Neural progenitor cell (in vitro differentiated cells): ENCODE results near the gene MAT2A. TPM values are rescaled to one million over a fixed set of nuclear protein-coding genes. Genes with fewer than 3 reads are reported as not detected.

Experiments
- DNase-seq: peaks from one replicate; pipeline ENCODE4 v3.0.0-alpha.2; 2016; ENCODE audit warnings: low spot score
- H2AFZ ChIP-seq: fragments of 200-600 bp; sonication (generic); replicated peaks from 2 replicates; pipeline ENCODE4 v1.6.1; 2016; ENCODE audit warnings: antibody characterized with exemption
- H3F3A ChIP-seq: fragments of 200-600 bp; sonication (generic); 2 replicates; pipeline ENCODE4 v1.6.1; 2016; ENCODE audit warnings: antibody characterized with exemption, low read depth
- H3K27ac ChIP-seq: fragments of 200-600 bp; sonication (generic); 2 replicates; pipeline ENCODE4 v1.5.1; 2016; ENCODE audit warnings: mild to moderate bottlenecking
- H3K27me3 ChIP-seq: fragments of 200-600 bp; sonication (generic); 2 replicates; pipeline ENCODE4 v1.6.1; 2016; ENCODE audit warnings: mild to moderate bottlenecking, moderate library complexity
- H3K36me3 ChIP-seq: fragments of 200-600 bp; sonication (generic); 2 replicates; pipeline ENCODE4 v1.5.1; 2016
- H3K4me1 ChIP-seq: fragments of 200-600 bp; sonication (generic); 2 replicates; pipeline ENCODE4 v1.6.1; 2016; ENCODE audit warnings: mixed run types
- H3K4me2 ChIP-seq: fragments of 200-600 bp; sonication (generic); 2 replicates; pipeline ENCODE4 v1.6.1; 2016
- H3K4me3 ChIP-seq: fragments of 200-600 bp; sonication (generic); 2 replicates; pipeline ENCODE4 v1.5.1; 2016
- H3K79me2 ChIP-seq: fragments of 200-600 bp; sonication (generic); 2 replicates; pipeline ENCODE4 v1.6.1; 2016; ENCODE audit warnings: low read depth
- H3K9ac ChIP-seq: fragments of 200-600 bp; sonication (generic); 2 replicates; pipeline ENCODE4 v1.6.1; 2016
- H3K9me3 ChIP-seq: fragments of 200-600 bp; sonication (generic); 2 replicates; pipeline ENCODE4 v1.5.1; 2016; ENCODE audit warnings: low read depth
- H4K20me1 ChIP-seq: fragments of 200-600 bp; sonication (generic); 2 replicates; pipeline ENCODE4 v1.6.1; 2016; ENCODE audit warnings: low read depth
- H3K27ac Mint-ChIP-seq: 3 replicates; pipeline ENCODE4 v1.8.0; 2021; ENCODE audit warnings: mixed read lengths
- H3K27me3 Mint-ChIP-seq: 2 replicates; pipeline ENCODE4 v1.8.0; 2022; ENCODE audit warnings: low read depth, mild to moderate bottlenecking, inconsistent platforms, moderate library complexity, mixed read lengths; ENCODE audit not compliant: insufficient read depth
- H3K36me3 Mint-ChIP-seq: 3 replicates; pipeline ENCODE4 v1.8.0; 2021; ENCODE audit warnings: mixed read lengths
- H3K4me1 Mint-ChIP-seq: 3 replicates; pipeline ENCODE4 v1.8.0; 2021; ENCODE audit warnings: mixed read lengths
- H3K4me3 Mint-ChIP-seq: 3 replicates; pipeline ENCODE4 v1.8.0; 2021; ENCODE audit warnings: mild to moderate bottlenecking, moderate library complexity, mixed read lengths
- H3K9me3 Mint-ChIP-seq: 3 replicates; pipeline ENCODE4 v1.8.0; 2020; ENCODE audit warnings: mixed read lengths
- CTCF ChIP-seq: fragments of 200-600 bp; sonication (generic); IDR thresholded peaks from 2 replicates; pipeline ENCODE4 v1.5.1; 2017; ENCODE audit warnings: antibody characterized with exemption, mild to moderate bottlenecking
- EZH2 ChIP-seq: fragments of 200-600 bp; sonication (generic); IDR thresholded peaks from 2 replicates; pipeline ENCODE4 v1.6.1; 2017; ENCODE audit warnings: antibody characterized with exemption, mild to moderate bottlenecking, moderate library complexity
- EZH2phosphoT487 ChIP-seq: fragments of 200-600 bp; sonication (generic); IDR thresholded peaks from 2 replicates; pipeline ENCODE4 v1.6.1; 2017; ENCODE audit warnings: antibody characterized with exemption
- total RNA-seq: library from RNA; depleted of rRNA; stranded (reverse); fragments of >200 nt; gene quantifications from 2 replicates; pipeline ENCODE4 v1.2.3, GENCODE V29; 2015; ENCODE audit warnings: low replicate concordance

MAT2A gene
- total RNA-seq, 1 donor from 2014 or later = 221 TPM

GRCh38 chr2:85582492-85582891, 43.5 kb downstream of the MAT2A start:
- Mint-ChIP-seq H3K4me1 (peaks cover 51% of the 10 kb centered on the region), H3K36me3 (peaks cover 2% of the 10 kb centered on the region), H3K27ac (no peak overlapping the region), H3K27me3 (peaks cover 5% of the 10 kb centered on the region), H3K9me3 (no peaks in the 10 kb centered on the region), H3K4me3 (no peak overlapping the region)
- Histone ChIP-seq H3K36me3 (no peaks in the 10 kb centered on the region), H3K9me3 (no peaks in the 10 kb centered on the region), H3K9ac (no peak overlapping the region), H3K27ac (no peak overlapping the region), H3K4me3 (no peak overlapping the region), H3F3A (no peaks in the 10 kb centered on the region), H3K79me2 (no peaks in the 10 kb centered on the region), H3K4me2 (no peak overlapping the region), H3K27me3 (peaks cover 98% of the 10 kb centered on the region), H4K20me1 (no peaks in the 10 kb centered on the region), H2AFZ (no peak overlapping the region), H3K4me1 (peaks cover 22% of the 10 kb centered on the region)
- no peak for TF ChIP-seq CTCF
- no peak for TF ChIP-seq EZH2phosphoT487
- TF ChIP-seq EZH2 = no peak
- no peak for DNase-seq

GRCh38 chr2:85583667-85584353, 44.8 kb downstream of the MAT2A start:
- H3K27ac ChIP-seq = no peak overlapping the region
- peak overlapping the region; percentile 74 for H3K4me2 ChIP-seq
- H2AFZ ChIP-seq = no peak overlapping the region
- DNase-seq = no peak
- Mint-ChIP-seq H3K36me3 (peaks cover 2% of the 10 kb centered on the region), H3K4me1 (peaks cover 48% of the 10 kb centered on the region), H3K9me3 (no peaks in the 10 kb centered on the region), H3K4me3 (no peak overlapping the region), H3K27ac (peak overlapping the region; percentile 53), H3K27me3 (peaks cover 5% of the 10 kb centered on the region)
- H4K20me1 ChIP-seq = no peaks in the 10 kb centered on the region
- H3K4me1 ChIP-seq = peaks cover 9% of the 10 kb centered on the region
- no peaks in the 10 kb centered on the region for H3F3A ChIP-seq
- H3K9me3 ChIP-seq = no peaks in the 10 kb centered on the region
- peak overlapping the region; percentile 35 for H3K4me3 ChIP-seq
- H3K36me3 ChIP-seq = no peaks in the 10 kb centered on the region
- no peaks in the 10 kb centered on the region for H3K79me2 ChIP-seq
- H3K27me3 ChIP-seq = peaks cover 98% of the 10 kb centered on the region
- TF ChIP-seq EZH2 (no peak), CTCF (no peak), EZH2phosphoT487 (peak; percentile 69)
- H3K9ac ChIP-seq = no peak overlapping the region

- peaks cover 99% of the 10 kb centered on the region for H3K27me3 ChIP-seq
- TF ChIP-seq CTCF (no peak), EZH2 (peak; percentile 83), EZH2phosphoT487 (peak; percentile 64)
- H3K9me3 ChIP-seq = no peaks in the 10 kb centered on the region
- no peaks in the 10 kb centered on the region for H3K36me3 ChIP-seq
- H3K4me1 ChIP-seq = peaks cover 4% of the 10 kb centered on the region
- no peak within 1 kb of the TSS for H3K9ac ChIP-seq
- no peaks in the 10 kb centered on the region for H3K79me2 ChIP-seq
- H3K27ac ChIP-seq = no peak within 1 kb of the TSS
- Mint-ChIP-seq H3K4me1 (peaks cover 42% of the 10 kb centered on the region), H3K4me3 (no peak within 1 kb of the TSS), H3K9me3 (no peaks in the 10 kb centered on the region), H3K27me3 (peaks cover 4% of the 10 kb centered on the region), H3K36me3 (peaks cover 2% of the 10 kb centered on the region), H3K27ac (peak within 1 kb of the TSS; percentile 65)
- H3K4me2 ChIP-seq = peak within 1 kb of the TSS; percentile 74
- H2AFZ ChIP-seq = peak within 1 kb of the TSS; percentile 44
- peak within 1 kb of the TSS; percentile 35 for H3K4me3 ChIP-seq
- DNase-seq = peak; percentile 49
- H3F3A ChIP-seq = no peaks in the 10 kb centered on the region
- H4K20me1 ChIP-seq = no peaks in the 10 kb centered on the region
Measured at GRCh38 chr2:85584354-85584856, 45.4 kb downstream of the MAT2A start, which contains the start of gene VAMP5. VAMP5 (plus strand) TSS chr2:85584431; CDS start chr2:85584491, 60 bp downstream.
